Urinary bladder (tissue), 4 donors: ENCODE data around the gene PTP4A2. TPM values are rescaled to one million over a fixed set of nuclear protein-coding genes. Genes with fewer than 3 reads are reported as not detected.

Source experiments
- DNase-seq: peaks from one replicate; pipeline ENCODE4 v3.0.0-alpha.2; 2015; ENCODE audit errors: extremely low spot score
- H3K27ac ChIP-seq: one replicate; pipeline ENCODE4 v1.5.1; 2013; ENCODE audit warnings: low read depth, mild to moderate bottlenecking, moderate library complexity
- H3K36me3 ChIP-seq: one replicate; pipeline ENCODE4 v1.6.1; 2013; ENCODE audit warnings: mild to moderate bottlenecking, moderate library complexity; ENCODE audit not compliant: insufficient read depth
- H3K4me1 ChIP-seq: one replicate; pipeline ENCODE4 v1.6.1; 2013; ENCODE audit warnings: mild to moderate bottlenecking, moderate library complexity; ENCODE audit not compliant: insufficient read depth
- H3K4me3 ChIP-seq: one replicate; pipeline ENCODE4 v1.5.1; 2013; ENCODE audit warnings: low read depth, low read length
- WGBS: extraction: QIAGEN DNeasy Blood & Tissue Kit; methylation state at CpG from one replicate; pipeline ENCODE4 v1.1.7; 2013; 5-methylcytosine and 5-hydroxymethylcytosine counted together
- polyA plus RNA-seq: library from polyadenylated mRNA; stranded (reverse); fragments of 200-250 nt; gene quantifications from one replicate; pipeline ENCODE4 v1.2.3, GENCODE V29; 2013
- total RNA-seq: library from RNA; depleted of rRNA; stranded (reverse); fragments of >200 nt; gene quantifications from one replicate; pipeline ENCODE4 v1.2.3, GENCODE V29; 2014
- donor health status: healthy with polysubstance abuse.
- donor health status: healthy.

Gene PTP4A2
- total and polyA plus RNA-seq, 2 donors, result 118 to 462 TPM

GRCh38 chr1:31939484-31940329 is 1.5 kb upstream of the PTP4A2 start:
- peak overlapping the region; percentile 87 for H3K27ac ChIP-seq
- no peaks in the 10 kb centered on the region for H3K36me3 ChIP-seq
- no peaks in the 10 kb centered on the region for H3K4me1 ChIP-seq
- no peak overlapping the region for H3K4me3 ChIP-seq
- WGBS, result 73% methylated on average over 16 of the region's 16 CpGs
- no peak for DNase-seq

DNA sequence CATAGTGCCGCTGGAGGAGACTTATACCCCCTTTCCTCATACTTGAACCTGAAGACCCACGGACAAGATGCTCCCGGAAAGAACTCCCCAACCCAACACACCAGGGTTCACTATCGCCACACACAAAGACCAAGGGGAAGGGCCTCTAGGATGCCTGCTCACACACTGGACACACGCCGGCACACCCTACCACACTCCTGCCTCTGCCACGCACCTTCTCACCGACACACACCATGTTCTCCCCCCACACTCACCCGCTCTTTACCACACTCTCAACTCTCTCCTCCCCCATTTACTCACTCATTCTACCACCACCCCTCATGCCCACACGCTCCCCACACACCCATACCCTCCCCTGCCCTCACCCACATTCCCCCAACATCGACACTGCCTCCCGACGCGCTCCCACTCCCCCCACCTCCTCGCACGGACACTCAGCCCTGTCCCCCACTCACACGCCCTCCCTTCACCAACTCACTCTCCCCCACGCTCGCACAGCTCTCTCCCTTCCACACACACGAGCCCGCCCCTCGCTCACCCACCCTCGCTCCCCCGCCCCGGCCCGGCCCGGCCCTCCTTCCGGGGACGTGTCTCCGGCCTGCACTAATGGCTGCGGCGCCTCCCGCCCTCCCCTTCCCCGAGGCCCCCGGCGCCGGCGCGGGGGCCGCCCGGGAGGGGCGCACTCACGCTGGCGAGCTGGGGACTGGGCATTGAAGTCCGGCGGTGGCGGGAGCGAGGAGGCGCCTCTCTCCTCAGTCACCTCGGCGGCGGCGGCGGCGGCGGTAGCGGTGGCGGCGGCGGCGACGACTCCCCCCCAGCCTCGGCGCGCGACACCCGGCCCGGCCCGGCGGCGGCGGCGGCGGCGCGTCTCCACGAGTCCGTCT is 626 bp downstream of the PTP4A2 start:
- H3K4me3 ChIP-seq, result peak overlapping the region; percentile 87
- no peak for DNase-seq
- peak overlapping the region; percentile 99 for H3K27ac ChIP-seq
- under 1% methylated on average over 77 of the region's 78 CpGs for WGBS
- H3K36me3 ChIP-seq, result no peaks in the 10 kb centered on the region
- H3K4me1 ChIP-seq, result peaks cover 2% of the 10 kb centered on the region

GRCh38 chr1:31936981-31937299 is 1.2 kb downstream of the PTP4A2 start:
- no peak for DNase-seq
- H3K4me1 ChIP-seq, result peaks cover 2% of the 10 kb centered on the region

GRCh38 chr1:31936278-31936980 is 1.7 kb downstream of the PTP4A2 start:
- Histone ChIP-seq H3K36me3 (no peaks in the 10 kb centered on the region), H3K4me1 (peaks cover 2% of the 10 kb centered on the region), H3K27ac (peak overlapping the region; percentile 43), H3K4me3 (peak overlapping the region; percentile 87)
- no peak for DNase-seq
- 65% methylated on average over 8 of the region's 8 CpGs for WGBS

More at GRCh38 chr1:31936981-31937299, 1.2 kb downstream of the PTP4A2 start:
- no peaks in the 10 kb centered on the region for H3K36me3 ChIP-seq
- WGBS, result 2% methylated on average over 2 of the region's 2 CpGs
- H3K4me3 ChIP-seq, result peak overlapping the region; percentile 87
- peak overlapping the region; percentile 99 for H3K27ac ChIP-seq

GRCh38 chr1:31934706-31935629 is 3.2 kb downstream of the PTP4A2 start:
- no peak for DNase-seq
- 10% methylated on average over 8 of the region's 8 CpGs for WGBS
- Histone ChIP-seq H3K27ac (peak overlapping the region; percentile 86), H3K4me3 (no peak overlapping the region), H3K4me1 (peaks cover 2% of the 10 kb centered on the region), H3K36me3 (no peaks in the 10 kb centered on the region)

DNA sequence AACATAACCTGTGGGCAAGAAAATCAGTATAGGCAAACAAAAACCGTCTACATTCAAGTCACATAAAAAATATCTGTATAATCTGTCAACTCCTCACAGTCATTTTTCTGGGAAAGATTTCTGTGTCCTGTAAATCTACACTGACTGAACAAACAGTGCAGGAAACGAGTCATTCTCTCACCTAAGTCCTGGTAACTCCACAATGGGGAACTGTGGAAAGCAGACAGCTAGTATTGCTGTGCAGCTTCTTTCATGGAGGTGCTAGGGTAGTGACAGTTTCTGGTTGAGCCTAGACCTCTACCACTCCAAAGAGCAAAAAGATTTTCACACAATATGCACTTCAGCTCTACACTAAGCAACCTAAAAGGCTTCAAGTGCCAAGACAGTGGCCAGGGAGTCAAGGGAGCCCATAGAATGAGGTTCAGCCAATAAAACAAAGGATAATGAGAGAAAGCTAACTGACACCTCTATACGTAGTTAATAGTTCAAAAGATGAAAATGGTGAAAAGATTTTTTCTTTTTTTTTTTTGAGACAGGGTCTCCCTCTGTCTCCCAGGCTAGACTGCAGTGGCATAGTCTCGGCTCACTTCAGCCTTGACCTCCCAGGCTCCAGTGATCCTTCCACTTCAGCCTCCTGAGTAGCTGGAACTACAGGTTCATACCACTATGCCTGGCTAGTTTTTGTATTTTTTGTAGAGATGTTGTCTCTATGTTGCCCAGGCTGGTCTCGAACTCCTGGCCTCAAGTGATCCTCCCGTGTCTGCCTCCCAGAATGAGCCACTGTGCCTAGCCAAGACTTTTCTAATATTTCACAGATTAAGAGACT is 5.5 kb downstream of the PTP4A2 start:
- no peak overlapping the region for H3K4me3 ChIP-seq
- peak overlapping the region; percentile 70 for H3K27ac ChIP-seq
- peaks cover 2% of the 10 kb centered on the region for H3K4me1 ChIP-seq
- 53% methylated on average over 6 of the region's 6 CpGs for WGBS
- no peak for DNase-seq
- H3K36me3 ChIP-seq, result no peaks in the 10 kb centered on the region

- no peaks in the 10 kb centered on the region for H3K36me3 ChIP-seq
- 30% methylated on average over 2 of the region's 2 CpGs for WGBS
- peaks cover 2% of the 10 kb centered on the region for H3K4me1 ChIP-seq
- no peak overlapping the region for H3K4me3 ChIP-seq
- H3K27ac ChIP-seq, result peak overlapping the region; percentile 38
- no peak for DNase-seq
Measured at GRCh38 chr1:31931593-31932225, 6.5 kb downstream of the PTP4A2 start.

DNA sequence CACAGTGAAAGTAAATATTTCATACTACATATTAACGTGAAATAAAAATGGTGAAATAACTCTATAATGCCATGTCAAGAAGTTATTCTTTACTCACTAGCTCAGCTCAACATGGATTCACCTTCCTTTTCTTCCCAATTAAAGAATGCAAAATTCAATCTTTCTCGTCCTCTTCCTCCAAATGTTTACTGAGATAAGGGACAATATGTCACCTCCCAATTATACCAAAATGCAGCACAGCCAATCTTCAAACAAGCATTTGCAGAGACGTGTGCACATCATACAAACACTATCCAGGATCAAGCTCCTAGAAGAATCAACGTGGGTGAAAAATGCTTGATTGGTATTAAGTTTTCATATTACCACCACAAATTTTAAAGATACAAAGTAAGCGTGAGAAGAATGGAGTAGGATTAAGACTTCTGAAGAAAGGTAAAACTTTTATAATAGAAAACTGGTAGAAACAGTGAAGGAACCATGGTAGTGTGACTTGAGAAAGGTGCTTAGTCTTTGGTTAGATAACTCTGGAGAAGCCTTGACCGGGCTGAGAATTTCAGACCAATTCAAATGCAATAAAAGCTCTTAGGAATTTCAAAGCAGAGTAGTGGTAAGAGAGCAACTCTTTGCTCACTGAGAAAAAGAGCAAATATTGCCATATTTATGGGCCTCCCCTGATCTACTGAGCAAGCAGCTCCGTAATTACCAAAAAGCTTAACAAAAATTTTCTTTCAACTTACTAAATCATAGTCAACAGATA is 7.2 kb downstream of the PTP4A2 start:
- DNase-seq, result no peak
- peak overlapping the region; percentile 38 for H3K27ac ChIP-seq
- peaks cover 2% of the 10 kb centered on the region for H3K4me1 ChIP-seq
- H3K4me3 ChIP-seq, result no peak overlapping the region
- no peaks in the 10 kb centered on the region for H3K36me3 ChIP-seq
- 44% methylated on average over 7 of the region's 7 CpGs for WGBS

- Histone ChIP-seq H3K27ac (peak overlapping the region; percentile 18), H3K36me3 (no peaks in the 10 kb centered on the region), H3K4me1 (peaks cover 4% of the 10 kb centered on the region), H3K4me3 (no peak overlapping the region)
- WGBS, result 59% methylated on average over 3 of the region's 3 CpGs
- no peak for DNase-seq
Measured at GRCh38 chr1:31927661-31927980, 10.5 kb downstream of the PTP4A2 start.

DNA sequence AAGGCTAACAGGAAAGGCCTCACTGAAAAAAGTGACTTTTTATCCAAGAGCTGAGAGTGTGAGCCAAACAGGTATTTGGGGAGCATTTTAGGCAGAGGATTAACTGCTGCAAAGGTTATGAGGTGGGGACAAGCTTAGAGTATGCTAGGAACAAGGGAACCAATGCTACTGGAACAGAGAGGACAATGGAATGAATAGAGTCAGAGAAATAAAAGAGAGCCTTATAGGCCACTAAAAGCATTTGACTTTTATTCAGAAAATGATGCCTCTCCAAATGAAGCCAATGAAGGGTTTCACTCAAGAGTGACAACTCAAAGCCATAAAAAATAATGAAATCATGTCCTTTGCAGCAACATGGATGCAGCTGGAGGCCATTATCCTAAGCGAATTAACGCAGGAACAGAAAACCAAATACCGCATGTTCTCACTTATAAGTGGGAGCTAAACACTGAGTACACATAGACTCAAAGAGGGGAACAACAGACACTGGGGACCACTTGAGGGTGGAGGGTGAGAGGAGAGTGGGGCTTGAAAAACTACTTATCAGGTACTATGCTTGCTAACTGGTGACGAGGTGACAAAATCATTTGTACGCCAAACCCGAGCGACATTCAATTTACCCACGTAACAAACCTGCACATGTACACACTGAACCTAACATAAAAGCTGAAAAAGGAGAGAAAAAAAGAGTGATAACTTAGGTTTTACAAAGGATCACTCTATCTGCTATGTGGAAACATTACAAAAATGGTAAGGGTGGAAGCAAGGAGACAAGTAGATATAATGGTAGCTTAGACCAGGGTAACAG is 11.1 kb downstream of the PTP4A2 start:
- WGBS, result 83% methylated on average over 8 of the region's 8 CpGs
- Histone ChIP-seq H3K27ac (peak overlapping the region; percentile 18), H3K4me3 (no peak overlapping the region), H3K4me1 (peaks cover 4% of the 10 kb centered on the region), H3K36me3 (no peaks in the 10 kb centered on the region)
- DNase-seq, result no peak

DNA sequence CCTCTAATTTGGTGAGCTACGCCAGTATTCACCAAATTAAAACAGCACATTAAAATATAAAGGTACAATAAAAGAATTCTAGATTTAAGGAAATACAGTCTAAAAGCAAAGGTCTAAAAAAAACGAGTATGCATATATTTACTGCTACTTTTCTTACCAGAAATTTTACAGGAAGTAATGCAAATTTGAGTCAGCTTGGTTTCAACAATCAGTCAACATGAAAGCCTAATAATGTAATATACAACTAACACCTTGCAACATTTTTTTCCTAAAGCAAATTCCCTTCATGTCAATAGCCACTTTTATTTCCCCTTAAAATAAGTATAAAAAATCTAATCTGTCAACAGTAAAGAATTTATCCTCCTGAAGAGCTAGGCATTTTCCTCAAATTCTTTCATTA is 11.9 kb downstream of the PTP4A2 start:
- Histone ChIP-seq H3K4me3 (no peak overlapping the region), H3K27ac (no peak overlapping the region), H3K4me1 (peaks cover 4% of the 10 kb centered on the region), H3K36me3 (no peaks in the 10 kb centered on the region)
- WGBS, result 70% methylated on average over 2 of the region's 2 CpGs
- DNase-seq, result no peak
